Karpas-422 (cell line): ENCODE data around the gene CPED1. TPM values are rescaled to one million over a fixed set of nuclear protein-coding genes. Genes with fewer than 3 reads are reported as not detected.

Experiments used
- DNase-seq: peaks from one replicate; pipeline ENCODE4 v3.0.0-alpha.2; 2015
- H2AFZ ChIP-seq: fragments of 200-600 bp; sonication (generic); 2 replicates; pipeline ENCODE4 v1.6.1; 2014; ENCODE audit warnings: antibody characterized with exemption, low read length, mixed read lengths
- H3K27ac ChIP-seq: fragments of 200-600 bp; sonication (generic); 2 replicates; pipeline ENCODE4 v1.5.1; 2014; ENCODE audit warnings: mild to moderate bottlenecking, low read length, moderate library complexity
- H3K27me3 ChIP-seq: fragments of 200-600 bp; sonication (generic); 2 replicates; pipeline ENCODE4 v1.6.1; 2014; ENCODE audit warnings: low read length, mixed read lengths
- H3K36me3 ChIP-seq: fragments of 200-600 bp; sonication (generic); 2 replicates; pipeline ENCODE4 v1.6.1; 2014; ENCODE audit warnings: low read length, mixed read lengths; ENCODE audit not compliant: insufficient read depth
- H3K4me1 ChIP-seq: fragments of 200-600 bp; sonication (generic); 2 replicates; pipeline ENCODE4 v1.6.1; 2014; ENCODE audit warnings: mild to moderate bottlenecking, low read length, mixed read lengths
- H3K4me2 ChIP-seq: fragments of 200-600 bp; sonication (generic); 2 replicates; pipeline ENCODE4 v1.6.1; 2014; ENCODE audit warnings: low read length, low read depth, mild to moderate bottlenecking; ENCODE audit not compliant: poor library complexity, severe bottlenecking
- H3K4me3 ChIP-seq: fragments of 200-600 bp; sonication (generic); 2 replicates; pipeline ENCODE4 v1.5.1; 2014; ENCODE audit warnings: mild to moderate bottlenecking, antibody characterized with exemption, low read length, mixed read lengths
- H3K79me2 ChIP-seq: fragments of 200-600 bp; sonication (generic); 2 replicates; pipeline ENCODE4 v1.6.1; 2014; ENCODE audit warnings: mild to moderate bottlenecking, low read length, mixed read lengths
- H3K9ac ChIP-seq: fragments of 200-600 bp; sonication (generic); 2 replicates; pipeline ENCODE4 v1.6.0; 2014; ENCODE audit warnings: low read length
- H3K9me2 ChIP-seq: fragments of 200-600 bp; sonication (generic), shearing (Covaris generic); replicated peaks from 2 replicates; pipeline ENCODE4 v1.6.0; 2014; ENCODE audit warnings: mild to moderate bottlenecking, low read length, moderate library complexity; ENCODE audit not compliant: insufficient read depth
- H3K9me3 ChIP-seq: fragments of 300-700, 200-600 bp; sonication (generic); 2 replicates; pipeline ENCODE4 v1.6.1; 2014; ENCODE audit warnings: low read length, mixed read lengths
- H4K20me1 ChIP-seq: fragments of 200-600 bp; sonication (generic); 2 replicates; pipeline ENCODE4 v1.6.1; 2014; ENCODE audit warnings: mild to moderate bottlenecking, antibody characterized with exemption, low read length, low read depth; ENCODE audit not compliant: insufficient read depth
- total RNA-seq: library from RNA; depleted of rRNA; stranded (reverse); fragments of >200 nt; shearing (Covaris generic); gene quantifications from 2 replicates; pipeline ENCODE4 v1.2.3, GENCODE V29; 2014; ENCODE audit warnings: low replicate concordance

Gene CPED1
- total RNA-seq, 1 experiment from 2014 or later: 0.04 TPM

DNA sequence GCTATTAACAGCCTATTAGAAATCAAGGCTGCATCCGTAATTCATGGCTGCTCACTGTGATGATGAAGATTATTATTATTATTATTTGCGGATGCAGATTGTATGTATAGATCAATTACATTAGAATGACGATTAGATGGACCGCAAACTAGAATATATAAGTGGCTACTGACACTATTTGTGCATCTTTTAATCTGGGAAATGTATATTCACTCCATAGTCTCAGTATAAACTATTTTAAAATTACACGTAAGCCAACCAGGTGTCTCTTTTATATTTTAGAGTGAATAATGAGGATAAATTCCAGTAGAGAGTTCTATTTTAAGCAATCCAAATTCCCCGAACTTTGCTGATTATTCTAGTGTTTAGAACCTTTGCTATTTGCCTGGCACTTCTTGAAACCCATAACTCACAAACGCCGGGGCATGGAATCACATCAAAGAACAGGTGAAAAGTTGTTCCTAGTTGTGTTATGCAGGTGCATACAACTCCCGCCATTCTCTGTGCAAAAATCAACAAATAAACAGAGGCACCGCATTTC is 38.4 kb upstream of the CPED1 start:
- Histone ChIP-seq H3K27ac (no peak overlapping the region), H3K4me1 (peaks cover 22% of the 10 kb centered on the region), H3K9me3 (no peaks in the 10 kb centered on the region), H2AFZ (peak overlapping the region; percentile 69), H3K9me2 (no peaks in the 10 kb centered on the region), H3K9ac (peak overlapping the region; percentile 62), H3K27me3 (no peaks in the 10 kb centered on the region), H3K4me3 (peak overlapping the region; percentile 93), H4K20me1 (no peaks in the 10 kb centered on the region; the same call in 1 of the 2 replicates), H3K79me2 (peaks cover 24% of the 10 kb centered on the region), H3K4me2 (peak overlapping the region; percentile 83), H3K36me3 (peaks cover 19% of the 10 kb centered on the region)
- peak; percentile 46 for DNase-seq

DNA sequence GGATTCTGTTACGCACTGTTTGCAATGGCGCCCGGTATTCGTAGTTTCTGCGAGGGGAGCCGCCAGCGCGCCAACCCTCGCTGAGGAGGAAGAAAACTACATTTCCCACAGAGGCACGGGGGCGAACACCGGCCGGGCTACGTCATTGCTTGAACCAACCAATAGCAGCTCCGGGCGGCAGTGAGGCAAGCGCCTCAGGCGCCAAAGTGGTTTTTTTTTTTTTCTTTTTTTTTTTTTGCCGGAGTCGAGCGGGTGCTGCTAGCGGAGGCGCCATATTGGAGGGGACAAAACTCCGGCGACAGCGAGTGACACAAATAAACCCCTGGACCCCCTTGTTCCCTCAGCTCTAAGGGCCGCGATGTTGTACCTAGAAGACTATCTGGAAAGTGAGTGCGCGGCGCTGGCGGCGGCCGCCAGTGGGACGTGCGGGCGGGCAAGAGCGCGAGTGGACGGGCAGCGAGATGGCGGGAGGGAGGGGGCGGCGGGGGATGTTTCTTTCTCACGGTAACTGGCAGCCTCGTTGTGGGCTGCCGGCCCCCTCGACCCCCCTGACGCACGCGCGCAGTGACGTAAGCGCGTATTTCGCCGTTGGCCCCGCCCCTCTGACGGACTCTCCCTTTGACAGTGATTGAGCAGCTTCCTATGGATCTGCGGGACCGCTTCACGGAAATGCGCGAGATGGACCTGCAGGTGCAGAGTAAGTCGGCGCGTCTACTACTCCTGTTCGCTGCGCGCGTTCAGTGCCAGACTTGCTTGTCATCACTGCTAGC is 37.8 kb upstream of the CPED1 start, which contains the start of gene ING3:
ING3 (plus strand) TSS at position 239 of the 770 bp plus-strand sequence; CDS start at position 359, 120 bp downstream.
- Histone ChIP-seq H3K27ac (peak within 1 kb of the TSS; percentile 85), H3K9ac (peak within 1 kb of the TSS; percentile 94), H2AFZ (peak within 1 kb of the TSS; percentile 69), H3K9me3 (no peaks in the 10 kb centered on the region), H3K27me3 (no peaks in the 10 kb centered on the region), H3K9me2 (no peaks in the 10 kb centered on the region), H3K4me2 (peak within 1 kb of the TSS; percentile 91), H3K4me1 (peaks cover 22% of the 10 kb centered on the region), H3K4me3 (peak within 1 kb of the TSS; percentile 93), H4K20me1 (no peaks in the 10 kb centered on the region; the same call in 1 of the 2 replicates), H3K36me3 (peaks cover 24% of the 10 kb centered on the region), H3K79me2 (peaks cover 24% of the 10 kb centered on the region)
- peak; percentile 99 for DNase-seq

DNA sequence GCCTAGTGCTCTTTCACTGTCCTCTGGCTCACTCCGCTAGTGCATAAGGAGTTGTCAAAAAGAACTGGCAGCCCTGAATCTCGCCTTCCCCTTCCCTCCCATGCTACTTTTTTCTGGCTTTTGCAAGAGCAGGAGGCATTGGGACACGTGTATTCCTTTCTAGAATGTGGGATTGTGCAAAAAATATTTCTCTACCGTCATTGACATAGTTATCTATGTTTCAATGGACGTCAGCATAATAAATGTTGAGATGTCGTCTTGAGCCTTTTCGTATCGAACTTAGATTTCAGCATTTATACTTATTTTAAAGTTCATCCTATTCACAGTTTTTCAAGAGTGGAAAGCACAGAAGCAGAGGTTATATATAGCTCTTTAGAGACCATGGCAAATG is 37.2 kb upstream of the CPED1 start:
- no peaks in the 10 kb centered on the region; the same call in 1 of the 2 replicates for H4K20me1 ChIP-seq
- peaks cover 30% of the 10 kb centered on the region for H3K36me3 ChIP-seq
- H3K4me2 ChIP-seq: peak overlapping the region; percentile 91
- peaks cover 22% of the 10 kb centered on the region for H3K4me1 ChIP-seq
- peak overlapping the region; percentile 93 for H3K4me3 ChIP-seq
- no peak for DNase-seq
- peak overlapping the region; percentile 45 for H3K27ac ChIP-seq
- H3K9ac ChIP-seq: peak overlapping the region; percentile 94
- no peak overlapping the region for H2AFZ ChIP-seq
- H3K9me3 ChIP-seq: no peaks in the 10 kb centered on the region
- peaks cover 24% of the 10 kb centered on the region for H3K79me2 ChIP-seq
- no peaks in the 10 kb centered on the region for H3K9me2 ChIP-seq
- no peaks in the 10 kb centered on the region for H3K27me3 ChIP-seq

DNA sequence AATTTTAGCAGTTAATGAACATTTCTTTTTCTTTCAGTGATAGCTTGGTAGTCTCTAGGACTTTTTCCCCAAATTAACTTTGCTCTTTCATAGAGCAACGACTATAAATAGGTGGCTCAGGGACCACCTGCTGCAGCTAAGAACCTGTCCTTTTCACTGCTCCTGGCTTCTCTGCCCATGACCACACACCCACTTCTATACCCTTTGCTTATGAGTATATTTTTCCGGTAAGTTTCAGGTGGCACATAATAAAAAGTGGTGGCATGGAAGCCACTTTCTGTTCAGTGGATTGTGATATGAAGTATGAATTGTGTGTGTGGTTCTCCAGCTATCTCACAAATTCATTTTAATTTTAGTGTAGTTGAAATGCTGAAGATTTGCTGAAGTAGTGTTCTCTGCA is 36.7 kb upstream of the CPED1 start:
- no peak for DNase-seq
- peak overlapping the region; percentile 45; the same call in 1 of the 2 replicates for H3K27ac ChIP-seq
- H3K9me2 ChIP-seq: no peaks in the 10 kb centered on the region
- peak overlapping the region; percentile 93 for H3K4me3 ChIP-seq
- no peaks in the 10 kb centered on the region for H3K27me3 ChIP-seq
- peaks cover 32% of the 10 kb centered on the region for H3K36me3 ChIP-seq
- no peak overlapping the region for H2AFZ ChIP-seq
- H3K4me1 ChIP-seq: peaks cover 22% of the 10 kb centered on the region
- no peaks in the 10 kb centered on the region for H3K9me3 ChIP-seq
- H3K9ac ChIP-seq: peak overlapping the region; percentile 94
- H4K20me1 ChIP-seq: no peaks in the 10 kb centered on the region; the same call in 1 of the 2 replicates
- H3K4me2 ChIP-seq: peak overlapping the region; percentile 91
- peaks cover 24% of the 10 kb centered on the region for H3K79me2 ChIP-seq

DNA sequence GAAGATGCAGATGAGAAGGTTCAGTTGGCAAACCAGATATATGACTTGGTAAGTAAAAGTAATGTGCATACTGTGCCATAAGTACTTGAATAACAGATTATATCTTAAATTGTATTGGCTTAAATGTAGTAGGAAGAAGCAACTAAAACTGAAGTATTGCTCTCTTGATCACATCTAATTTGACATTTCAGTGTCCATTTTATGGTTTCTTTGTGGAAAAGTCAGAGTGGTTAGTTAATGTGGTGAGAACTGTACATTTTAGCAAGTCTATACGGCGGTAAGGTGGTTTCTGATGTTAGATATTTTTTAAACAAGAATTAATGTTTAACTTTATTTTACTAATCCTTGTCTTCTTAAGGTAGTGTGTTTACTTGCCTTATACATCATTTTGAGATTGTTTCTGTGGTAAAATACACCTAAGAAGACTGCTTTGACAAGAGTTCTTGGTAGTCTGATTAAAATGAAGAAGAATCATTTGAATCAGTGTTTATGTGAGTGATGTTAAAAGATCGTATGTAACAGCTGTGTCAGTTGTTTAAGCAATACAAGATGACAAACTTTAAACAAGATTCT is 32.8 kb upstream of the CPED1 start:
- H3K27me3 ChIP-seq: no peaks in the 10 kb centered on the region
- H3K4me3 ChIP-seq: no peak overlapping the region
- no peak for DNase-seq
- no peaks in the 10 kb centered on the region for H3K9me3 ChIP-seq
- no peaks in the 10 kb centered on the region for H3K9me2 ChIP-seq
- H3K36me3 ChIP-seq: peaks cover 32% of the 10 kb centered on the region
- no peak overlapping the region for H2AFZ ChIP-seq
- no peak overlapping the region for H3K4me2 ChIP-seq
- no peak overlapping the region for H3K9ac ChIP-seq
- no peak overlapping the region for H3K27ac ChIP-seq
- peaks cover 16% of the 10 kb centered on the region for H3K4me1 ChIP-seq
- no peaks in the 10 kb centered on the region; the same call in 1 of the 2 replicates for H4K20me1 ChIP-seq
- peaks cover 24% of the 10 kb centered on the region for H3K79me2 ChIP-seq

DNA sequence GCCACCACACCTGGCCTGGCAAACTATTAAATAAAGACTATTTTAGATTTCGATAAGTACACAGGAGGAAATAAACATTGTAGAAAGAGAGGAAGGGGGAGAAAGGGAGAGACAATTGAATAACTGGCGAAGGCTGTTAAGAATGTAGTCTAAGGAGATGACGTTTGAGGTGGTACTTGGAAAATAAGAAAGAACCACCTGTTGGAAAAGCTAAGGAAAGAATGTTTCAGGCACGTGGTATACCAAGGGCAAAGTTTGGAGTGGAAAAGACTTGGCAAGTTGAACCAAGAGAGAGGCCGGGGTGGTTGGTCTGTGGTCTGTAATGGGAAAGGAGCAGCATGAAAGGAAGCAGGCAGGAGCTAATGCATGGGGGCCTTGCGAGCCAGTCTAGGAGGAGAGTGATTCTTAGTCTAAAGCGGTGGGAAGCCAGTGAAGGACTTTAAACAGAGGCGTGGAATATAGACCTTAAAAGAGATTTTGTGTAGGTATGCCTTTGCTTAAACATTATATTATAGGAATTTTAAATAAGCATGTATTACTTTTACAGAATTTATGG is 28.5 kb upstream of the CPED1 start:
- no peaks in the 10 kb centered on the region for H3K27me3 ChIP-seq
- peaks cover 24% of the 10 kb centered on the region for H3K79me2 ChIP-seq
- H3K9ac ChIP-seq: no peak overlapping the region
- no peak overlapping the region for H3K27ac ChIP-seq
- H3K4me1 ChIP-seq: peaks cover 13% of the 10 kb centered on the region
- H3K4me2 ChIP-seq: no peak overlapping the region
- H4K20me1 ChIP-seq: no peaks in the 10 kb centered on the region
- no peak overlapping the region for H3K4me3 ChIP-seq
- H2AFZ ChIP-seq: no peak overlapping the region
- H3K9me2 ChIP-seq: no peaks in the 10 kb centered on the region
- DNase-seq: no peak
- no peaks in the 10 kb centered on the region for H3K9me3 ChIP-seq
- H3K36me3 ChIP-seq: peaks cover 18% of the 10 kb centered on the region; the same call in 1 of the 2 replicates

DNA sequence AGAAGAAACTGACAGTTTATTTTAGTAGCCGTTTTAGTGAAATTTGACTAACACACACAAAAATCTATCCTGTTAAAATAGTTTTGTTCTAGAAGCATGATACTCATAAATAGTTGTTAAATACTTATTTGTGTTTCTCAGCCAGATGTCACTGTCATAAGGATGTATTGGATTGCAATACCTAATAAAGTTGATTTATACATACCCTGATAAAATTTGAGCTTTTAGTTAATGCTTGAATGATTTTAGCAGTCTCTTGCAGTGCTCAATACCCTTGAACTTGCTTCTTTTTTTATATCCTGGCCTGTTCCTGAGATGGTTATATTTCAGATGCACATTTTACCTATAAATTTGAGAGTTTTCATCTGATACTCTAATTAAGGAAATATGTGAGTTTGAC is 27.8 kb upstream of the CPED1 start:
- peaks cover 24% of the 10 kb centered on the region for H3K79me2 ChIP-seq
- H2AFZ ChIP-seq: no peak overlapping the region
- DNase-seq: no peak
- no peaks in the 10 kb centered on the region for H3K9me3 ChIP-seq
- H4K20me1 ChIP-seq: no peaks in the 10 kb centered on the region
- no peak overlapping the region for H3K4me3 ChIP-seq
- no peaks in the 10 kb centered on the region for H3K27me3 ChIP-seq
- peak overlapping the region; percentile 42; the same call in 1 of the 2 replicates for H3K27ac ChIP-seq
- H3K9me2 ChIP-seq: no peaks in the 10 kb centered on the region
- peaks cover 20% of the 10 kb centered on the region; the same call in 1 of the 2 replicates for H3K36me3 ChIP-seq
- H3K4me1 ChIP-seq: peaks cover 13% of the 10 kb centered on the region
- H3K4me2 ChIP-seq: no peak overlapping the region
- H3K9ac ChIP-seq: no peak overlapping the region
